PC-3 (cell line): ENCODE data around the gene PRKACB. TPM values are rescaled to one million over a fixed set of nuclear protein-coding genes. Genes with fewer than 3 reads are reported as not detected.

ENCODE experiments used
- ATAC-seq: fragments of 200-7000 bp; cut with Tn5 transposase; 2 replicates; pipeline ENCODE4 v1.9.1; 2020; ENCODE audit warnings: mild to moderate bottlenecking, moderate library complexity
- BruUV-seq: library from RNA; stranded (reverse); fragments of 400-500 nt; replicated peaks from 2 replicates; lab custom pipeline; 2021; lab: Mats Ljungman, UMichigan
- CTCF ChIA-PET: fragments of 300-600 bp; sonication (Branson Sonifier 250); formaldehyde crosslinking; loops from one replicate; lab custom pipeline; 2022; ENCODE audit warnings: antibody characterized with exemption; lab: Charles Lee
- POLR2A ChIA-PET: fragments of 300-600 bp; sonication (Branson Sonifier 250); formaldehyde crosslinking; loops from one replicate; lab custom pipeline; 2022; ENCODE audit warnings: antibody characterized with exemption; ENCODE audit not compliant: unreplicated experiment; lab: Charles Lee
- DNase-seq: peaks from one replicate; pipeline ENCODE4 v3.0.0-alpha.2; 2015
- H2AFZ ChIP-seq: fragments of 300-600 bp; sonication (generic); 2 replicates; pipeline ENCODE4 v1.6.0; 2016; ENCODE audit warnings: antibody characterized with exemption, low read length
- H3F3A ChIP-seq: fragments of 300-600 bp; sonication (generic); one replicate; pipeline ENCODE4 v1.6.0; 2017; ENCODE audit warnings: antibody characterized with exemption, low read length, control low read depth, mild to moderate bottlenecking; ENCODE audit not compliant: unreplicated experiment
- H3K27ac ChIP-seq: fragments of 300-600 bp; sonication (generic); 2 replicates; pipeline ENCODE4 v1.5.1; 2016; ENCODE audit warnings: mild to moderate bottlenecking, low read length
- H3K27me3 ChIP-seq: fragments of 300-600 bp; sonication (generic); 2 replicates; pipeline ENCODE4 v1.6.1; 2016; ENCODE audit warnings: low read length, mixed read lengths
- H3K36me3 ChIP-seq: fragments of 300-600 bp; sonication (generic); 2 replicates; pipeline ENCODE4 v1.6.1; 2016; ENCODE audit warnings: low read depth, mixed run types, low read length, mixed read lengths
- H3K4me1 ChIP-seq: fragments of 300-600 bp; sonication (generic); 2 replicates; pipeline ENCODE4 v1.5.1; 2016; ENCODE audit warnings: low read length; ENCODE audit not compliant: insufficient read depth
- H3K4me2 ChIP-seq: fragments of 300-600 bp; sonication (generic); 2 replicates; pipeline ENCODE4 v1.6.0; 2016; ENCODE audit warnings: low read length
- H3K4me3 ChIP-seq: fragments of 300-600 bp; sonication (generic); 2 replicates; pipeline ENCODE4 v1.5.1; 2016; ENCODE audit warnings: mild to moderate bottlenecking, low read length, mixed read lengths
- H3K79me2 ChIP-seq: fragments of 300-600 bp; sonication (generic); 2 replicates; pipeline ENCODE4 v1.6.1; 2017; ENCODE audit warnings: low read length, mixed read lengths
- H3K9ac ChIP-seq: fragments of 300-600 bp; sonication (generic); 2 replicates; pipeline ENCODE4 v1.6.0; 2016; ENCODE audit warnings: mild to moderate bottlenecking, low read length
- H3K9me2 ChIP-seq: fragments of 300-600 bp; sonication (generic); replicated peaks from 2 replicates; pipeline ENCODE4 v1.6.1; 2016; ENCODE audit warnings: mixed run types, low read length, mixed read lengths
- H3K9me3 ChIP-seq: fragments of 300-600 bp; sonication (generic); 2 replicates; pipeline ENCODE4 v1.6.1; 2016; ENCODE audit warnings: low read length, mixed read lengths
- H4K20me1 ChIP-seq: fragments of 300-600 bp; sonication (generic); 2 replicates; pipeline ENCODE4 v1.6.1; 2016; ENCODE audit warnings: low read length, mixed read lengths
- EZH2 ChIP-seq: fragments of 300-600 bp; sonication (generic); IDR thresholded peaks from one replicate; pipeline ENCODE4 v1.6.1; 2017; ENCODE audit warnings: antibody characterized with exemption, mild to moderate bottlenecking, low read length; ENCODE audit not compliant: unreplicated experiment
- EZH2phosphoT487 ChIP-seq: fragments of 300-600 bp; sonication (generic); IDR thresholded peaks from 2 replicates; pipeline ENCODE4 v1.6.1; 2018; ENCODE audit warnings: mild to moderate bottlenecking, antibody characterized with exemption, low read length, borderline replicate concordance
- intact Hi-C: fragments of 100-400 bp; cut with micrococcal nuclease; formaldehyde crosslinking; loops from 2 replicates; pipeline ENCODE4 v1.9.0; 2023
- total RNA-seq: library from RNA; depleted of rRNA; stranded (reverse); fragments of >200 nt; gene quantifications from 2 replicates; pipeline ENCODE4 v1.2.3, GENCODE V29; 2014
- TF ChIP-seq, protein P1 (sequence below): fragments of 300-600 bp; sonication (generic); conservative IDR thresholded peaks from 2 replicates; pipeline ENCODE4 v1.5.1; 2017; ENCODE audit warnings: antibody characterized with exemption, low read depth, mild to moderate bottlenecking, low read length

The PRKACB gene
- total RNA-seq, 1 experiment from 2014 or later: 7.8 TPM

DNA sequence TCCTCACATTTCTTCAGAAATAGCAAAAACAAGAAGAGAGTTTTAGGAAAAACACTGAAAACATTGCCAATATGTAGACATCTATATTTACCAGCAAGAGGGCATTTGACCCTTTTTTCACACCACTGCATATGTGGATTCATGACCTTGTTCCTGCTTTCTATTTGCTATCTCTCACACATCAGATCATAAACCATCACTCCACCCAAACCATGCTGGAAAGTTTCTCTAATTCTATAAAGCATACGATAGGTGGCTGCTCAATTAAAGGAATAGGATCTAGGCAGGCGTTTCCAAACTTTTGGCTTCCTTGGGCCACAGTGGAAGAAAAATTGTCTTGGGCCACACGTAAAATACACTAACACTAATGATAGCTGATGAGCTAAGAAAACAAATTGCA lies 121.8 kb downstream of the PRKACB start:
- Histone ChIP-seq H2AFZ (no peak overlapping the region), H3K4me2 (no peak overlapping the region), H3K36me3 (no peaks in the 10 kb centered on the region), H3K4me3 (no peak overlapping the region), H3K27me3 (no peaks in the 10 kb centered on the region), H3K4me1 (peaks cover 8% of the 10 kb centered on the region), H3K9me3 (no peaks in the 10 kb centered on the region), H3F3A (no peaks in the 10 kb centered on the region), H3K9me2 (no peaks in the 10 kb centered on the region), H3K79me2 (no peaks in the 10 kb centered on the region), H3K27ac (no peak overlapping the region), H4K20me1 (no peaks in the 10 kb centered on the region), H3K9ac (no peak overlapping the region)
- TF ChIP-seq EZH2 (no peak), EZH2phosphoT487 (no peak)
- TF ChIP-seq, protein P1, sequence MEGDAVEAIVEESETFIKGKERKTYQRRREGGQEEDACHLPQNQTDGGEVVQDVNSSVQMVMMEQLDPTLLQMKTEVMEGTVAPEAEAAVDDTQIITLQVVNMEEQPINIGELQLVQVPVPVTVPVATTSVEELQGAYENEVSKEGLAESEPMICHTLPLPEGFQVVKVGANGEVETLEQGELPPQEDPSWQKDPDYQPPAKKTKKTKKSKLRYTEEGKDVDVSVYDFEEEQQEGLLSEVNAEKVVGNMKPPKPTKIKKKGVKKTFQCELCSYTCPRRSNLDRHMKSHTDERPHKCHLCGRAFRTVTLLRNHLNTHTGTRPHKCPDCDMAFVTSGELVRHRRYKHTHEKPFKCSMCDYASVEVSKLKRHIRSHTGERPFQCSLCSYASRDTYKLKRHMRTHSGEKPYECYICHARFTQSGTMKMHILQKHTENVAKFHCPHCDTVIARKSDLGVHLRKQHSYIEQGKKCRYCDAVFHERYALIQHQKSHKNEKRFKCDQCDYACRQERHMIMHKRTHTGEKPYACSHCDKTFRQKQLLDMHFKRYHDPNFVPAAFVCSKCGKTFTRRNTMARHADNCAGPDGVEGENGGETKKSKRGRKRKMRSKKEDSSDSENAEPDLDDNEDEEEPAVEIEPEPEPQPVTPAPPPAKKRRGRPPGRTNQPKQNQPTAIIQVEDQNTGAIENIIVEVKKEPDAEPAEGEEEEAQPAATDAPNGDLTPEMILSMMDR: no peak
- POLR2A ChIA-PET: no interaction called here
- no peak for ATAC-seq
- CTCF ChIA-PET: no interaction called here
- intact Hi-C loops: no loop called here
- DNase-seq: no peak
- no TSS peak for BruUV-seq

GRCh38 chr1:84266748-84267147 lies 122.7 kb downstream of the PRKACB start:
- intact Hi-C loops: no loop called here
- no peaks in the 10 kb centered on the region for H3K9me2 ChIP-seq
- ChIA-PET POLR2A (no interaction called here), CTCF (no interaction called here)
- H2AFZ ChIP-seq: no peak overlapping the region
- no peak overlapping the region for H3K4me2 ChIP-seq
- H3K27ac ChIP-seq: no peak overlapping the region
- no peaks in the 10 kb centered on the region for H4K20me1 ChIP-seq
- no peak for ATAC-seq
- TF ChIP-seq, protein P1: no peak
- TF ChIP-seq EZH2phosphoT487: no peak
- no peak for TF ChIP-seq EZH2
- no peak overlapping the region for H3K9ac ChIP-seq
- BruUV-seq: no TSS peak
- H3K36me3 ChIP-seq: no peaks in the 10 kb centered on the region
- no peak overlapping the region for H3K4me3 ChIP-seq
- H3F3A ChIP-seq: no peaks in the 10 kb centered on the region
- H3K9me3 ChIP-seq: no peaks in the 10 kb centered on the region
- no peak for DNase-seq
- peaks cover 9% of the 10 kb centered on the region for H3K4me1 ChIP-seq
- no peaks in the 10 kb centered on the region for H3K79me2 ChIP-seq
- H3K27me3 ChIP-seq: no peaks in the 10 kb centered on the region

DNA sequence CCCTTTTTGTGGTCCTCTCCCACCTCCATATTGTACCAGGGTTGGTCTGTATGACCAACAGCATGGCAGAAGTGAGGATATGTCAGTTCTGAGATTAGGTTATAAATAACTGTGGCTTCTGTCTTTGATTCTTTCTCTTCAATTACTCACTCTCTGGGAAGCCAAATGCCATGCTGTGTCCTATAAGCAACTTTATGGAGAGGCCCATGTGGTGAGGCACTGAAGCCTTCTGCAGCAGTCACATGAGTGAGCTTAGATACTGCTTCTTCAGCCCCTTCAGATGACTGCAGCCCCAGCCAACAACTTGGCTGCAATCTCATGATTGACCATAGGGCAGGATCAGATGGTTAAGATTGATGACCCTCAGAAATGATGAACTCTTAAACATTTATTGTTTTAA lies 123.4 kb downstream of the PRKACB start:
- Histone ChIP-seq H3K4me2 (no peak overlapping the region), H3K9me3 (no peaks in the 10 kb centered on the region), H3K79me2 (no peaks in the 10 kb centered on the region), H3K27me3 (no peaks in the 10 kb centered on the region), H3K27ac (no peak overlapping the region), H3K9ac (no peak overlapping the region), H2AFZ (no peak overlapping the region), H3K36me3 (no peaks in the 10 kb centered on the region), H4K20me1 (no peaks in the 10 kb centered on the region), H3K4me1 (peaks cover 17% of the 10 kb centered on the region), H3F3A (no peaks in the 10 kb centered on the region), H3K9me2 (no peaks in the 10 kb centered on the region), H3K4me3 (no peak overlapping the region)
- no peak for ATAC-seq
- intact Hi-C loops: no loop called here
- CTCF ChIA-PET: no interaction called here
- BruUV-seq: no TSS peak
- DNase-seq: no peak
- TF ChIP-seq, protein P1: no peak
- TF ChIP-seq EZH2 (no peak), EZH2phosphoT487 (no peak)
- POLR2A ChIA-PET: no interaction called here
